Measurements from ENCODE around the gene NECAB3. TPM values are rescaled to one million over a fixed set of nuclear protein-coding genes. Genes with fewer than 3 reads are reported as not detected.

NECAB3 gene
- total RNA-seq, 2 experiments from 2014 or later = 21.0 to 22.7 TPM

- ChIA-PET POLR2A (no interaction called here), CTCF (interaction anchor here (0.8 kb wide), 1 partner anchor 99 kb away, joined by 3 read pairs; no protein-coding TSS in a partner anchor)
- no peaks in the 10 kb centered on the region for H3K36me3 Mint-ChIP-seq
- H3K27me3 Mint-ChIP-seq = no peaks in the 10 kb centered on the region
- no peak overlapping the region for H3K27ac Mint-ChIP-seq
- no peak for DNase-seq
- intact Hi-C loops (cut with micrococcal nuclease) = no loop called here
- H3K4me3 Mint-ChIP-seq = no peak overlapping the region
- H3K4me1 Mint-ChIP-seq (ENCODE audit: low read depth) = peaks cover 20% of the 10 kb centered on the region
- peaks cover under 1% of the 10 kb centered on the region for H3K9me3 Mint-ChIP-seq
These were observed 19.1 kb upstream of the NECAB3 start for GRCh38 chr20:33693289-33693688.

- ChIA-PET CTCF (no interaction called here), POLR2A (interaction anchor here (1.1 kb wide), 1 partner anchor 30 kb away, joined by 5 read pairs; the partner anchor contains the start of gene PXMP4)
- H3K36me3 Mint-ChIP-seq = peaks cover 4% of the 10 kb centered on the region
- intact Hi-C loops (cut with micrococcal nuclease) = loop anchor here (1.0 to 5.0 kb wide), 2 partner anchors 30 to 422 kb away; partner anchors contain the start of genes EIF2S2 and PXMP4
- H3K27me3 Mint-ChIP-seq = no peaks in the 10 kb centered on the region
- H3K4me3 Mint-ChIP-seq = peak overlapping the region; percentile 38
- peak overlapping the region; percentile 82 for H3K27ac Mint-ChIP-seq
- H3K4me1 Mint-ChIP-seq (ENCODE audit: low read depth) = peaks cover 42% of the 10 kb centered on the region
- no peaks in the 10 kb centered on the region for H3K9me3 Mint-ChIP-seq
- DNase-seq = peak; percentile 78
These were observed 15.7 kb upstream of the NECAB3 start for GRCh38 chr20:33689973-33690372.

GRCh38 chr20:33689493-33689892, 15.3 kb upstream of the NECAB3 start:
- intact Hi-C loops (cut with micrococcal nuclease) = loop anchor here (5.0 kb wide), 1 partner anchor 423 kb away; the partner anchor contains the start of gene EIF2S2
- H3K27me3 Mint-ChIP-seq = no peaks in the 10 kb centered on the region
- no peak overlapping the region for H3K4me3 Mint-ChIP-seq

GRCh38 chr20:33688938-33689424, 14.8 kb upstream of the NECAB3 start:
- H3K4me3 Mint-ChIP-seq = no peak overlapping the region
- no peaks in the 10 kb centered on the region for H3K9me3 Mint-ChIP-seq
- CTCF ChIA-PET = interaction anchor here (3.5 kb wide), 1 partner anchor 21 kb away, joined by 28 read pairs; the partner anchor contains the start of gene ACTL10
- peak overlapping the region; percentile 35 for H3K27ac Mint-ChIP-seq
- H3K4me1 Mint-ChIP-seq (ENCODE audit: low read depth) = peaks cover 50% of the 10 kb centered on the region
- intact Hi-C loops (cut with micrococcal nuclease) = loop anchor here (5.0 kb wide), 1 partner anchor 423 kb away; the partner anchor contains the start of gene EIF2S2
- POLR2A ChIA-PET = interaction anchor here (1.1 kb wide), 1 partner anchor 31 kb away, joined by 5 read pairs; the partner anchor contains the start of gene PXMP4
- H3K27me3 Mint-ChIP-seq = no peaks in the 10 kb centered on the region
- DNase-seq = no peak
- H3K36me3 Mint-ChIP-seq = peaks cover 9% of the 10 kb centered on the region

More at GRCh38 chr20:33689493-33689892, 15.3 kb upstream of the NECAB3 start:
- peaks cover 9% of the 10 kb centered on the region for H3K36me3 Mint-ChIP-seq
- peaks cover 47% of the 10 kb centered on the region for H3K4me1 Mint-ChIP-seq (ENCODE audit: low read depth)
- CTCF ChIA-PET = interaction anchor here (3.5 kb wide), 1 partner anchor 22 kb away, joined by 28 read pairs; the partner anchor contains the start of gene ACTL10
- DNase-seq = no peak
- peak overlapping the region; percentile 82 for H3K27ac Mint-ChIP-seq
- POLR2A ChIA-PET = interaction anchor here (1.1 kb wide), 1 partner anchor 31 kb away, joined by 5 read pairs; the partner anchor contains the start of gene PXMP4
- no peaks in the 10 kb centered on the region for H3K9me3 Mint-ChIP-seq

GRCh38 chr20:33687993-33688937, 14.0 kb upstream of the NECAB3 start:
- intact Hi-C loops (cut with micrococcal nuclease) = loop anchor here (2.0 to 5.0 kb wide), 3 partner anchors 25 to 424 kb away; partner anchors contain the start of genes C20orf144 and EIF2S2
- H3K4me3 Mint-ChIP-seq = no peak overlapping the region
- DNase-seq = peak; percentile 30
- H3K27me3 Mint-ChIP-seq = no peaks in the 10 kb centered on the region
- ChIA-PET POLR2A (interaction anchor here (0.6 to 2.1 kb wide), 4 partner anchors 22 to 198 kb away, joined by 3 to 12 read pairs (median 4); partner anchors contain the start of genes ACTL10, CBFA2T2 and PXMP4), CTCF (interaction anchor here (1.2 to 3.5 kb wide), 2 partner anchors 21 to 32 kb away, joined by 3 to 28 read pairs; partner anchors contain the start of genes ACTL10 and PXMP4)
- no peaks in the 10 kb centered on the region for H3K9me3 Mint-ChIP-seq
- H3K4me1 Mint-ChIP-seq (ENCODE audit: low read depth) = peaks cover 53% of the 10 kb centered on the region
- peak overlapping the region; percentile 19 for H3K27ac Mint-ChIP-seq
- H3K36me3 Mint-ChIP-seq = peaks cover 9% of the 10 kb centered on the region

- POLR2A ChIA-PET = interaction anchor here (0.6 to 2.1 kb wide), 4 partner anchors 21 to 198 kb away, joined by 3 to 12 read pairs (median 4); partner anchors contain the start of genes ACTL10, CBFA2T2 and PXMP4
- CTCF ChIA-PET = interaction anchor here (1.2 to 3.5 kb wide), 3 partner anchors 20 to 45 kb away, joined by 3 to 28 read pairs (median 4); partner anchors contain the start of genes ACTL10 and PXMP4
- Mint-ChIP-seq H3K4me1 (ENCODE audit: low read depth) (peaks cover 59% of the 10 kb centered on the region), H3K9me3 (no peaks in the 10 kb centered on the region), H3K36me3 (peaks cover 13% of the 10 kb centered on the region), H3K4me3 (no peak overlapping the region), H3K27me3 (no peaks in the 10 kb centered on the region), H3K27ac (no peak overlapping the region)
- DNase-seq = no peak
- intact Hi-C loops (cut with micrococcal nuclease) = loop anchor here (2.0 to 5.0 kb wide), 3 partner anchors 25 to 425 kb away; partner anchors contain the start of genes C20orf144 and EIF2S2
These were observed 13.2 kb upstream of the NECAB3 start for GRCh38 chr20:33687370-33687915.

GRCh38 chr20:33686984-33687366, 12.7 kb upstream of the NECAB3 start:
- intact Hi-C loops (cut with micrococcal nuclease) = loop anchor here (1.0 to 5.0 kb wide), 5 partner anchors 24 to 425 kb away; partner anchors contain the start of genes C20orf144, CHMP4B, EIF2S2 and PXMP4
- peak overlapping the region; percentile 43 for H3K4me3 Mint-ChIP-seq
- no peaks in the 10 kb centered on the region for H3K9me3 Mint-ChIP-seq
- POLR2A ChIA-PET = interaction anchor here (1.2 to 2.1 kb wide), 2 partner anchors 20 to 197 kb away, joined by 3 to 12 read pairs; partner anchors contain the start of genes ACTL10 and CBFA2T2
- CTCF ChIA-PET = interaction anchor here (1.2 to 3.5 kb wide), 3 partner anchors 19 to 46 kb away, joined by 3 to 28 read pairs (median 4); partner anchors contain the start of genes ACTL10 and PXMP4
- H3K4me1 Mint-ChIP-seq (ENCODE audit: low read depth) = peaks cover 64% of the 10 kb centered on the region
- peaks cover 14% of the 10 kb centered on the region for H3K36me3 Mint-ChIP-seq
- no peaks in the 10 kb centered on the region for H3K27me3 Mint-ChIP-seq
- H3K27ac Mint-ChIP-seq = peak overlapping the region; percentile 32
- no peak for DNase-seq

- ChIA-PET CTCF (interaction anchor here (1.2 to 3.5 kb wide), 5 partner anchors 19 to 46 kb away, joined by 3 to 28 read pairs (median 5); partner anchors contain the start of genes ACTL10 and PXMP4), POLR2A (interaction anchor here (1.0 to 3.5 kb wide), 5 partner anchors 12 to 307 kb away, joined by 3 to 21 read pairs (median 7); partner anchors contain the start of genes ACTL10 and NECAB3)
- Mint-ChIP-seq H3K27ac (peak within 1 kb of the TSS; percentile 87), H3K4me3 (peak within 1 kb of the TSS; percentile 93), H3K9me3 (no peaks in the 10 kb centered on the region), H3K27me3 (no peaks in the 10 kb centered on the region), H3K36me3 (peaks cover 14% of the 10 kb centered on the region), H3K4me1 (ENCODE audit: low read depth) (peaks cover 70% of the 10 kb centered on the region)
- intact Hi-C loops (cut with micrococcal nuclease) = loop anchor here (1.0 to 5.0 kb wide), 5 partner anchors 24 to 426 kb away; partner anchors contain the start of genes C20orf144, CHMP4B, EIF2S2 and PXMP4
- peak; percentile 98 for DNase-seq
These were observed 12.1 kb upstream of the NECAB3 start, which contains the start of gene E2F1 for GRCh38 chr20:33686100-33686983. TSS of gene E2F1 (minus strand) at chr20:33686385. CDS start at chr20:33686264, 121 bp downstream.

GRCh38 chr20:33685328-33686099, 11.3 kb upstream of the NECAB3 start:
- ChIA-PET CTCF (interaction anchor here (1.2 to 3.4 kb wide), 3 partner anchors 18 to 34 kb away, joined by 5 to 17 read pairs (median 5); partner anchors contain the start of genes ACTL10 and PXMP4), POLR2A (interaction anchor here (1.0 to 3.5 kb wide), 7 partner anchors 11 to 308 kb away, joined by 3 to 21 read pairs (median 5); partner anchors contain the start of genes ACTL10, NECAB3 and PXMP4)
- peak overlapping the region; percentile 87 for H3K27ac Mint-ChIP-seq
- peak; percentile 83 for DNase-seq
- peaks cover 79% of the 10 kb centered on the region for H3K4me1 Mint-ChIP-seq (ENCODE audit: low read depth)
- no peaks in the 10 kb centered on the region for H3K27me3 Mint-ChIP-seq
- no peaks in the 10 kb centered on the region for H3K9me3 Mint-ChIP-seq
- intact Hi-C loops (cut with micrococcal nuclease) = loop anchor here (1.0 to 5.0 kb wide), 5 partner anchors 23 to 427 kb away; partner anchors contain the start of genes C20orf144, CHMP4B, EIF2S2 and PXMP4
- peak overlapping the region; percentile 93 for H3K4me3 Mint-ChIP-seq
- peaks cover 15% of the 10 kb centered on the region for H3K36me3 Mint-ChIP-seq
